Loucy (cell line): ENCODE data around the gene TLX2.

Experiments
- H2AFZ ChIP-seq: fragments of 200-600 bp; sonication (generic); 2 replicates; pipeline ENCODE4 v1.6.0; 2016; ENCODE audit warnings: antibody characterized with exemption, mild to moderate bottlenecking, low read length, moderate library complexity
- H3F3A ChIP-seq: fragments of 200-600 bp; 2 replicates; pipeline ENCODE4 v1.6.0; 2016; ENCODE audit warnings: antibody characterized with exemption, low read depth, mild to moderate bottlenecking
- H3K27me3 ChIP-seq: fragments of 200-600 bp; sonication (generic); 2 replicates; pipeline ENCODE4 v1.6.1; 2014; ENCODE audit warnings: low read length, mild to moderate bottlenecking; ENCODE audit not compliant: insufficient read depth, poor library complexity, severe bottlenecking
- H3K36me3 ChIP-seq: fragments of 200-600 bp; sonication (generic); 2 replicates; pipeline ENCODE4 v1.6.1; 2016; ENCODE audit warnings: low read length; ENCODE audit not compliant: insufficient read depth
- H3K4me1 ChIP-seq: fragments of 200-600 bp; sonication (generic); 2 replicates; pipeline ENCODE4 v1.5.1; 2014; ENCODE audit warnings: low read length, mild to moderate bottlenecking; ENCODE audit not compliant: insufficient read depth, poor library complexity, severe bottlenecking
- H3K4me2 ChIP-seq: fragments of 200-600 bp; sonication (generic); 2 replicates; pipeline ENCODE4 v1.6.0; 2014; ENCODE audit warnings: antibody characterized with exemption, low read length, low read depth, mild to moderate bottlenecking; ENCODE audit not compliant: poor library complexity, severe bottlenecking
- H3K4me3 ChIP-seq: fragments of 200-600 bp; sonication (generic); 2 replicates; pipeline ENCODE4 v1.5.1; 2014; ENCODE audit warnings: low read length, mild to moderate bottlenecking, mixed read lengths; ENCODE audit not compliant: poor library complexity, severe bottlenecking
- H3K79me2 ChIP-seq: fragments of 200-600 bp; sonication (generic); 2 replicates; pipeline ENCODE4 v1.6.1; 2014; ENCODE audit warnings: low read length; ENCODE audit not compliant: insufficient read depth
- H3K9ac ChIP-seq: fragments of 200-600 bp; sonication (generic); 2 replicates; pipeline ENCODE4 v1.6.0; 2014; ENCODE audit warnings: mild to moderate bottlenecking, low read depth, low read length, moderate library complexity; ENCODE audit not compliant: poor library complexity, severe bottlenecking
- H3K9me2 ChIP-seq: fragments of 200-600 bp; sonication (generic); replicated peaks from 2 replicates; pipeline ENCODE4 v1.6.1; 2016; ENCODE audit warnings: low read depth, low read length, mixed read lengths
- H3K9me3 ChIP-seq: fragments of 200-600 bp; sonication (generic); 2 replicates; pipeline ENCODE4 v1.6.1; 2014; ENCODE audit warnings: mild to moderate bottlenecking, antibody characterized with exemption, low read length, low read depth; ENCODE audit not compliant: insufficient read depth
- H4K20me1 ChIP-seq: fragments of 200-600 bp; sonication (generic); 2 replicates; pipeline ENCODE4 v1.6.0; 2014; ENCODE audit warnings: antibody characterized with exemption, low read length, mild to moderate bottlenecking; ENCODE audit not compliant: insufficient read depth, poor library complexity, severe bottlenecking
- EZH2phosphoT487 ChIP-seq: fragments of 200-600 bp; IDR thresholded peaks from 2 replicates; pipeline ENCODE4 v1.6.1; 2018; ENCODE audit warnings: antibody characterized with exemption, mild to moderate bottlenecking, moderate library complexity, borderline replicate concordance
- TF ChIP-seq, protein P1 (sequence below): fragments of 200-600 bp; sonication (generic); conservative IDR thresholded peaks from 2 replicates; pipeline ENCODE4 v1.5.1; 2014; ENCODE audit warnings: mild to moderate bottlenecking, antibody characterized with exemption, low read length

TLX2 gene

GRCh38 chr2:74548900-74549826 lies 34.9 kb downstream of the TLX2 start:
- TF ChIP-seq, protein P1, sequence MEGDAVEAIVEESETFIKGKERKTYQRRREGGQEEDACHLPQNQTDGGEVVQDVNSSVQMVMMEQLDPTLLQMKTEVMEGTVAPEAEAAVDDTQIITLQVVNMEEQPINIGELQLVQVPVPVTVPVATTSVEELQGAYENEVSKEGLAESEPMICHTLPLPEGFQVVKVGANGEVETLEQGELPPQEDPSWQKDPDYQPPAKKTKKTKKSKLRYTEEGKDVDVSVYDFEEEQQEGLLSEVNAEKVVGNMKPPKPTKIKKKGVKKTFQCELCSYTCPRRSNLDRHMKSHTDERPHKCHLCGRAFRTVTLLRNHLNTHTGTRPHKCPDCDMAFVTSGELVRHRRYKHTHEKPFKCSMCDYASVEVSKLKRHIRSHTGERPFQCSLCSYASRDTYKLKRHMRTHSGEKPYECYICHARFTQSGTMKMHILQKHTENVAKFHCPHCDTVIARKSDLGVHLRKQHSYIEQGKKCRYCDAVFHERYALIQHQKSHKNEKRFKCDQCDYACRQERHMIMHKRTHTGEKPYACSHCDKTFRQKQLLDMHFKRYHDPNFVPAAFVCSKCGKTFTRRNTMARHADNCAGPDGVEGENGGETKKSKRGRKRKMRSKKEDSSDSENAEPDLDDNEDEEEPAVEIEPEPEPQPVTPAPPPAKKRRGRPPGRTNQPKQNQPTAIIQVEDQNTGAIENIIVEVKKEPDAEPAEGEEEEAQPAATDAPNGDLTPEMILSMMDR: no peak
- TF ChIP-seq EZH2phosphoT487: no peak
- Histone ChIP-seq H3K79me2 (0 out of 2 replicates have a peak, but pooled peaks cover 2% of the 10 kb centered on the region), H3K9me2 (no peaks in the 10 kb centered on the region), H3K4me2 (no peak overlapping the region), H2AFZ (no peak overlapping the region), H3K4me3 (no peak overlapping the region), H3K9ac (no peak overlapping the region), H3F3A (no peaks in the 10 kb centered on the region), H3K36me3 (no peaks in the 10 kb centered on the region), H3K4me1 (peaks cover 14% of the 10 kb centered on the region), H3K27me3 (no peaks in the 10 kb centered on the region), H3K9me3 (no peaks in the 10 kb centered on the region), H4K20me1 (no peaks in the 10 kb centered on the region)

- Histone ChIP-seq H3K9me2 (no peaks in the 10 kb centered on the region), H3K79me2 (peaks cover 13% of the 10 kb centered on the region), H3F3A (no peaks in the 10 kb centered on the region), H3K4me1 (peaks cover 18% of the 10 kb centered on the region), H3K9ac (no peak overlapping the region), H3K27me3 (no peaks in the 10 kb centered on the region), H3K4me2 (no peak overlapping the region), H3K4me3 (no peak overlapping the region), H2AFZ (no peak overlapping the region), H3K36me3 (no peaks in the 10 kb centered on the region), H3K9me3 (no peaks in the 10 kb centered on the region), H4K20me1 (peaks cover 3% of the 10 kb centered on the region)
- TF ChIP-seq, protein P1: no peak
- no peak for TF ChIP-seq EZH2phosphoT487
Measured at GRCh38 chr2:74550231-74550630, 36.0 kb downstream of the TLX2 start.

DNA sequence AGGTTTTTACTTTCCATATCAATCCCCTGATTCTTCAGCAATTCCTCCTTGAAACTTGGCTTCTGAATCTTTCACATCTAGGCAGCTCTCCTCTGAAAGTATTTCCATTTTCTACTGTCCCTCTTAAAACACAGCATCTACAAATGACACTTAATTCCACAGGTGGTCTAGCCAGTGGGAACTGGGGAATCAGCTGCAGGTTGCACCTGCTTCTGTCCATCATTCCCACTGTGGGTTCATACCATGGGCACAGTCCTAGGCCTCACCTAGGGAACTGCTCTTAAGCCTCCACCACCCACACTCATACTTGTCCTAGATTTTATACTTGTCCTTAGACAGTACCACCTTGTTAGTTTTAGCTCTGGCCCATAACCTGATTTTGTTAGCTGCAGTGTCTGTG lies 37.3 kb downstream of the TLX2 start:
- Histone ChIP-seq H3K79me2 (peaks cover 26% of the 10 kb centered on the region), H3K27me3 (no peaks in the 10 kb centered on the region), H3K4me1 (peaks cover 31% of the 10 kb centered on the region), H3K9ac (no peak overlapping the region), H3F3A (no peaks in the 10 kb centered on the region), H2AFZ (no peak overlapping the region), H3K9me3 (no peaks in the 10 kb centered on the region), H3K9me2 (no peaks in the 10 kb centered on the region), H4K20me1 (peaks cover 9% of the 10 kb centered on the region), H3K4me2 (no peak overlapping the region), H3K4me3 (no peak overlapping the region), H3K36me3 (no peaks in the 10 kb centered on the region)
- TF ChIP-seq EZH2phosphoT487: no peak
- TF ChIP-seq, protein P1: no peak
